Glutamatergic neuron (in vitro differentiated cells): Measurements from ENCODE around the gene MDM1. TPM values are rescaled to one million over a fixed set of nuclear protein-coding genes. Genes with fewer than 3 reads are reported as not detected.

Experiments used
- DNase-seq: peaks from one replicate; pipeline ENCODE4 v3.0.0; 2022
- H3K27ac Mint-ChIP-seq: one replicate; pipeline ENCODE4 v1.8.0; 2020; ENCODE audit warnings: mild to moderate bottlenecking, mixed read lengths, inconsistent platforms; ENCODE audit not compliant: unreplicated experiment
- H3K27me3 Mint-ChIP-seq: one replicate; pipeline ENCODE4 v1.8.0; 2020; ENCODE audit warnings: mild to moderate bottlenecking, moderate library complexity, mixed read lengths, inconsistent platforms; ENCODE audit not compliant: unreplicated experiment
- H3K36me3 Mint-ChIP-seq: one replicate; pipeline ENCODE4 v1.8.0; 2020; ENCODE audit warnings: mild to moderate bottlenecking, mixed read lengths, inconsistent platforms; ENCODE audit not compliant: unreplicated experiment
- H3K4me1 Mint-ChIP-seq: one replicate; pipeline ENCODE4 v1.8.0; 2020; ENCODE audit warnings: mild to moderate bottlenecking, low read depth, mixed read lengths, inconsistent platforms; ENCODE audit not compliant: unreplicated experiment
- H3K4me3 Mint-ChIP-seq: one replicate; pipeline ENCODE4 v1.8.0; 2020; ENCODE audit warnings: mild to moderate bottlenecking, mixed read lengths, inconsistent platforms; ENCODE audit not compliant: unreplicated experiment
- H3K9me3 Mint-ChIP-seq: one replicate; pipeline ENCODE4 v1.8.0; 2020; ENCODE audit warnings: mild to moderate bottlenecking, moderate library complexity, mixed read lengths, inconsistent platforms; ENCODE audit not compliant: unreplicated experiment
- CTCF ChIP-seq: fragments of 200-600 bp; sonication (generic); IDR thresholded peaks from one replicate; pipeline ENCODE4 v1.5.0; 2021; ENCODE audit not compliant: partially characterized antibody, unreplicated experiment
- total RNA-seq: library from RNA; stranded (reverse); fragmentation: NEBNext Ultra II Directional; extraction: Animal tissue kit (Norgen Biotek cat#: 25700); gene quantifications from one replicate; pipeline ENCODE4 v1.2.1, GENCODE V29; 2021; ENCODE audit not compliant: unreplicated experiment

MDM1 gene
- total RNA-seq, 1 donor from 2014 or later: 7.9 TPM

- no peak for DNase-seq
- Mint-ChIP-seq H3K4me1 (peaks cover 5% of the 10 kb centered on the region), H3K27ac (no peak overlapping the region), H3K4me3 (no peak overlapping the region), H3K27me3 (no peaks in the 10 kb centered on the region), H3K9me3 (no peaks in the 10 kb centered on the region), H3K36me3 (no peaks in the 10 kb centered on the region)
- TF ChIP-seq CTCF: no peak
Observed at GRCh38 chr12:68364328-68364727, 32.2 kb upstream of the MDM1 start.

GRCh38 chr12:68361953-68362352, 29.8 kb upstream of the MDM1 start:
- no peaks in the 10 kb centered on the region for H3K4me1 Mint-ChIP-seq
- no peaks in the 10 kb centered on the region for H3K27me3 Mint-ChIP-seq
- H3K36me3 Mint-ChIP-seq: no peaks in the 10 kb centered on the region
- H3K9me3 Mint-ChIP-seq: no peaks in the 10 kb centered on the region
- H3K4me3 Mint-ChIP-seq: no peak overlapping the region
- no peak for TF ChIP-seq CTCF
- DNase-seq: no peak
- no peak overlapping the region for H3K27ac Mint-ChIP-seq

DNA sequence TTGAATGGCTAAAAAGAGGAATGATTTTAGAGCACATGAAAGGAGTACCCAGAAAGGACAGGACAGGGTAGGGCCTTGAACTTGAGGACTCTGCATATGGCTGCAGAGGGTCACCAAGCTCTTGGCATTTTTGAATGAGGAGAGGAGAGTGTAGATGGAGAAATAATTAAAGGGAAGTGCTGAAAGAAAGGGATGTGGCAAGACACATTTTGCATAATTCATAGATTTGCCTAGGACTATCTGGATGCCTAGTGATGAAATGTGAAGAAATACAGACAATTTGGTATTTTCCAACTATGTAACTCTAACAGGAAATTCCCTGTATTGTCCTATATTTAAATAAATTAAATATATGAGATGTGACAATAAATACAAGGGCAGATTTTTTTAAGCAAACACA, 27.5 kb upstream of the MDM1 start:
- H3K27ac Mint-ChIP-seq: no peak overlapping the region
- TF ChIP-seq CTCF: no peak
- no peaks in the 10 kb centered on the region for H3K27me3 Mint-ChIP-seq
- DNase-seq: no peak
- H3K36me3 Mint-ChIP-seq: no peaks in the 10 kb centered on the region
- no peak overlapping the region for H3K4me3 Mint-ChIP-seq
- no peaks in the 10 kb centered on the region for H3K4me1 Mint-ChIP-seq
- no peaks in the 10 kb centered on the region for H3K9me3 Mint-ChIP-seq

- no peak overlapping the region for H3K27ac Mint-ChIP-seq
- DNase-seq: no peak
- peak overlapping the region; percentile 52 for H3K4me3 Mint-ChIP-seq
- no peaks in the 10 kb centered on the region for H3K9me3 Mint-ChIP-seq
- no peaks in the 10 kb centered on the region for H3K4me1 Mint-ChIP-seq
- H3K36me3 Mint-ChIP-seq: no peaks in the 10 kb centered on the region
- TF ChIP-seq CTCF: peak; percentile 68
- no peaks in the 10 kb centered on the region for H3K27me3 Mint-ChIP-seq
Observed at GRCh38 chr12:68358532-68359485, 26.6 kb upstream of the MDM1 start.

DNA sequence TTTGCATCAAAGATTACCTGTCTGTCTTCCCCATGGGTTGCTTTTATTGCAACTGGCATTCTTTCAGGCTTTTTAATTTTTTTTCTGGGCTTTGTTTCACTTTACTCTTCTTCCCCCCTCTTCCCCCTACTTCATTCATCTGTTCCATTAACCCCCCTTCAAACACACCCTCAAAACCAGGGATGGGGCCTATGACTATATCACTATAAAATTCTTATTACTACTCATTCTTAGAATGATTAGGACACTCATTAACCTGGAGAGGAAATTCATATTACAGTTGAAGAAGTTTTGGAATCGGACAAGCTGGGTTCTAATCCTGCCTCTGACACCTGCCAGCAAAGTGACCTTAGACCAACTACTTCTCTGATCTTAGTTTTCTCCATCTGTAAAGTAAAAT, 24.8 kb upstream of the MDM1 start:
- H3K4me1 Mint-ChIP-seq: no peaks in the 10 kb centered on the region
- no peaks in the 10 kb centered on the region for H3K27me3 Mint-ChIP-seq
- no peak for DNase-seq

More for the DNA sequence above, 24.8 kb upstream of the MDM1 start:
- Mint-ChIP-seq H3K27ac (no peak overlapping the region), H3K36me3 (no peaks in the 10 kb centered on the region), H3K9me3 (peaks cover 2% of the 10 kb centered on the region), H3K4me3 (no peak overlapping the region)
- no peak for TF ChIP-seq CTCF
